ENCODE measurements around the gene FNDC3A. TPM values are rescaled to one million over a fixed set of nuclear protein-coding genes. Genes with fewer than 3 reads are reported as not detected.

Gene FNDC3A
- polyA plus RNA-seq, 1 of the 3 experiments (the other 2 are of a cell fraction): 27.7 TPM

- POLR2A ChIA-PET: no interaction called here
These were observed 250.9 kb downstream of the FNDC3A start for GRCh38 chr13:49226613-49227012.

More at GRCh38 chr13:49226613-49227012, 250.9 kb downstream of the FNDC3A start:
- H3K9me2 ChIP-seq: no peaks in the 10 kb centered on the region
- no peak overlapping the region for H3K4me3 ChIP-seq (ENCODE audit: low read depth in 2 of 2, low read length in 1 of 2)
- no peaks in the 10 kb centered on the region for H3K4me1 ChIP-seq (ENCODE audit: control insufficient read depth in 1 of 2, insufficient read depth in 2 of 2, low read depth in 1 of 2, low read length in 1 of 2)
- H2AFZ ChIP-seq (ENCODE audit: low read depth): no peak overlapping the region
- H3K4me2 ChIP-seq: no peak overlapping the region
- H3K27ac ChIP-seq (ENCODE audit: low read depth in 2 of 2, low read length in 1 of 2): no peak overlapping the region
- no peaks in the 10 kb centered on the region for H4K20me1 ChIP-seq (ENCODE audit: insufficient read depth)
- H3K79me2 ChIP-seq (ENCODE audit: insufficient read depth): no peaks in the 10 kb centered on the region
- DNase-seq: no peak
- H3F3A ChIP-seq (replicated peaks; ENCODE audit: insufficient read depth): no peaks in the 10 kb centered on the region
- no peaks in the 10 kb centered on the region for H3K9me3 ChIP-seq
- no peak overlapping the region for H3K9ac ChIP-seq
- CTCF ChIA-PET: interaction anchor here (0.9 kb wide), 1 partner anchor 54 kb away, joined by 3 read pairs; no protein-coding TSS in a partner anchor
- H3K36me3 ChIP-seq (replicated peaks in 1 of 2; ENCODE audit: control insufficient read depth in 1 of 2, insufficient read depth in 2 of 2, low read length in 1 of 2): no peaks in the 10 kb centered on the region
- TF ChIP-seq SIN3A (IDR thresholded peaks at IDR 0.05; ENCODE audit: borderline replicate concordance, low read depth, low read length): no peak
- TF ChIP-seq USF1 (IDR thresholded peaks at IDR 0.05; ENCODE audit: borderline replicate concordance, low read depth): no peak
- TF ChIP-seq FOXM1 (IDR thresholded peaks at IDR 0.05; ENCODE audit: low read depth): no peak
- TF ChIP-seq RAD21 (IDR thresholded peaks at IDR 0.05; ENCODE audit: low read length): no peak
- no peak for TF ChIP-seq JUND (IDR thresholded peaks at IDR 0.05)
- no peak for TF ChIP-seq GABPA (IDR thresholded peaks at IDR 0.05; ENCODE audit: low read depth)
- TF ChIP-seq FOSL2 (IDR thresholded peaks at IDR 0.05; ENCODE audit: borderline replicate concordance, low read depth): no peak
- TF ChIP-seq RCOR1 (IDR thresholded peaks at IDR 0.05; ENCODE audit: low read length): no peak
- TF ChIP-seq ZBTB33 (IDR thresholded peaks at IDR 0.05; ENCODE audit: borderline replicate concordance, low read depth): no peak
- no peak for TF ChIP-seq TCF12 (IDR thresholded peaks at IDR 0.05)
- no peak for TF ChIP-seq USF2 (IDR thresholded peaks at IDR 0.05; ENCODE audit: borderline replicate concordance, low read depth, low read length)
- TF ChIP-seq IRF3 (IDR thresholded peaks at IDR 0.05; ENCODE audit: low read depth, low read length): no peak
- TF ChIP-seq ELF1 (IDR thresholded peaks at IDR 0.05): no peak
- TF ChIP-seq FOXJ3 (CRISPR knock-in tag; IDR thresholded peaks at IDR 0.05): no peak
- TF ChIP-seq EP300 (IDR thresholded peaks at IDR 0.05; ENCODE audit: borderline replicate concordance in 1 of 2, low read depth in 1 of 2, low read length in 1 of 2): no peak
- 68% methylated on average over 5 of the region's 5 CpGs for WGBS (ENCODE audit: low lambda C conversion rate)
- H3K27me3 ChIP-seq (ENCODE audit: insufficient read depth): peaks cover 21% of the 10 kb centered on the region

All from SK-N-SH (cell line).